Measurements from ENCODE around the gene SERGEF.
"Not testable (repeated sequence)": the region's sequence is repeated elsewhere in the genome, so short reads cannot be mapped to it uniquely, and the experiment has no call there.

The SERGEF gene

GRCh38 chr11:18000760-18001159, 12.1 kb downstream of the SERGEF start:
- no peak for DNase-seq (ENCODE audit: low read depth in 2 of 2, low spot score in 1 of 2)

GRCh38 chr11:18000128-18000527, 12.7 kb downstream of the SERGEF start:
- not testable (repeated sequence) for DNase-seq (ENCODE audit: low read depth in 2 of 2, low spot score in 1 of 2)

- DNase-seq (ENCODE audit: low read depth in 2 of 2, low spot score in 1 of 2): no peak
These were observed 19.9 kb downstream of the SERGEF start for GRCh38 chr11:17992916-17993315.

- DNase-seq (ENCODE audit: low read depth in 2 of 2, low spot score in 1 of 2): no peak
These were observed 20.9 kb downstream of the SERGEF start for GRCh38 chr11:17991783-17992433.

- DNase-seq (ENCODE audit: low read depth in 2 of 2, low spot score in 1 of 2): no peak
These were observed 23.5 kb downstream of the SERGEF start for GRCh38 chr11:17989306-17989705.

- DNase-seq (ENCODE audit: low read depth in 2 of 2, low spot score in 1 of 2): no peak
These were observed 24.4 kb downstream of the SERGEF start for GRCh38 chr11:17988465-17988864.

GRCh38 chr11:17987826-17988225, 25.0 kb downstream of the SERGEF start:
- no peak for DNase-seq (ENCODE audit: low read depth in 2 of 2, low spot score in 1 of 2)

GRCh38 chr11:17986711-17987220, 26.1 kb downstream of the SERGEF start:
- no peak for DNase-seq (ENCODE audit: low read depth in 2 of 2, low spot score in 1 of 2)

- no peak for DNase-seq (ENCODE audit: low read depth in 2 of 2, low spot score in 1 of 2)
These were observed 26.7 kb downstream of the SERGEF start for GRCh38 chr11:17986007-17986710.

- DNase-seq (ENCODE audit: low read depth in 2 of 2, low spot score in 1 of 2): no peak
These were observed 27.3 kb downstream of the SERGEF start for GRCh38 chr11:17985517-17985916.

- no peak for DNase-seq (ENCODE audit: low read depth in 2 of 2, low spot score in 1 of 2)
These were observed 29.3 kb downstream of the SERGEF start for GRCh38 chr11:17983569-17983968.

- DNase-seq (ENCODE audit: low read depth in 2 of 2, low spot score in 1 of 2): peak; percentile 4 to 13
These were observed 33.0 kb downstream of the SERGEF start for GRCh38 chr11:17979770-17980371.

- no peak for DNase-seq (ENCODE audit: low read depth in 2 of 2, low spot score in 1 of 2)
These were observed 34.1 kb downstream of the SERGEF start for GRCh38 chr11:17978553-17979287.

GRCh38 chr11:17976651-17977050, 36.2 kb downstream of the SERGEF start:
- DNase-seq (ENCODE audit: low read depth in 2 of 2, low spot score in 1 of 2): no peak

- DNase-seq (ENCODE audit: low read depth in 2 of 2, low spot score in 1 of 2): no peak
These were observed 38.6 kb downstream of the SERGEF start for GRCh38 chr11:17974246-17974645.

GRCh38 chr11:17972987-17973386, 39.9 kb downstream of the SERGEF start:
- no peak for DNase-seq (ENCODE audit: low read depth in 2 of 2, low spot score in 1 of 2)

- no peak for DNase-seq (ENCODE audit: low read depth in 2 of 2, low spot score in 1 of 2)
These were observed 44.6 kb downstream of the SERGEF start for GRCh38 chr11:17968206-17968605.

- DNase-seq (ENCODE audit: low read depth in 2 of 2, low spot score in 1 of 2): no peak
These were observed 45.2 kb downstream of the SERGEF start for GRCh38 chr11:17967661-17968060.

- no peak for DNase-seq (ENCODE audit: low read depth in 2 of 2, low spot score in 1 of 2)
These were observed 52.8 kb downstream of the SERGEF start for GRCh38 chr11:17960091-17960490.

- no peak for DNase-seq (ENCODE audit: low read depth in 2 of 2, low spot score in 1 of 2)
These were observed 54.4 kb downstream of the SERGEF start for GRCh38 chr11:17958446-17958845.

- no peak for DNase-seq (ENCODE audit: low read depth in 2 of 2, low spot score in 1 of 2)
These were observed 58.2 kb downstream of the SERGEF start for GRCh38 chr11:17954395-17955252.

Measured in stimulated activated CD8-positive, alpha-beta memory T cell treated with anti-CD3 and anti-CD28 coated beads, Interleukin-4, amount 100 ng/mL, for 1 hour (primary cell).